Measurements from ENCODE around the gene ZNF512B.
A peak's percentile ranks its signal among the peaks of the same experiment; 100 is the strongest.

Gene ZNF512B

GRCh38 chr20:63951398-63952209 lies 18.1 kb downstream of the ZNF512B start:
- no peak for DNase-seq (ENCODE audit: extremely low read depth in 1 of 2, low read depth in 1 of 2)

DNA sequence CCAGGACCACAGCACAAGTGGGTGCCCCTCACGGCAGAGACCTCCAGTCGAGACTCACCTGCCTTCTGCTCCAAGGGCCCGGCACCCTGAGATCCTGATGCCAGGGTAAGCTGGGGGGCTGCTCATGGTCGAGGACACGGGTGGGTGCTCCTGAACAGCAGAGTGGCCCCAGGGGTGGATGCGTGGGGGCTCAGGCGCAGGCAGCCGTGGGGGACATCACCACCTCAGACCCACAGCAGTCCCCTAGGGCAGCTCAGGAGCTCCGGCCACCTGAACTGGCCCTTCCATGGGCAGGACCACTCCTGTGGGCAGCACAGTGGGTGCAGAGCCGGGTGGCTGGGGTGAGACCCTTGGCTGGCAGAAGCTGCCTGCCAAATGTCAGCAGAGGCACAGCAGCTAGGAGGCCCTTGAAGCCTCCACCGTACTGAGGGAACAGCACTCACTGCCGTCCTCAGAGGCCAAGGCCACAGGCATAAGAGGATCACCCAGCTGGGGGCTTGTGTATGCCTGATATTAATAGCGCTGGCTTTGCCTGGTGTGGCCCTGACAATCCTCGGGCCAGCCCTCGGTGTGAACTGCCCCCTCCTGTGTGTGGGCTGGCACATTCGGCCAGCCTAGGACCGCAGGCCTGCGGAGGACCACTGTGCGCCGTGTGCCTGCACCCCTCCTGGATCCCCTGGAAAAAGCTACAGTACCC lies 18.9 kb downstream of the ZNF512B start:
- no peak for DNase-seq (ENCODE audit: extremely low read depth in 1 of 2, low read depth in 1 of 2)

DNA sequence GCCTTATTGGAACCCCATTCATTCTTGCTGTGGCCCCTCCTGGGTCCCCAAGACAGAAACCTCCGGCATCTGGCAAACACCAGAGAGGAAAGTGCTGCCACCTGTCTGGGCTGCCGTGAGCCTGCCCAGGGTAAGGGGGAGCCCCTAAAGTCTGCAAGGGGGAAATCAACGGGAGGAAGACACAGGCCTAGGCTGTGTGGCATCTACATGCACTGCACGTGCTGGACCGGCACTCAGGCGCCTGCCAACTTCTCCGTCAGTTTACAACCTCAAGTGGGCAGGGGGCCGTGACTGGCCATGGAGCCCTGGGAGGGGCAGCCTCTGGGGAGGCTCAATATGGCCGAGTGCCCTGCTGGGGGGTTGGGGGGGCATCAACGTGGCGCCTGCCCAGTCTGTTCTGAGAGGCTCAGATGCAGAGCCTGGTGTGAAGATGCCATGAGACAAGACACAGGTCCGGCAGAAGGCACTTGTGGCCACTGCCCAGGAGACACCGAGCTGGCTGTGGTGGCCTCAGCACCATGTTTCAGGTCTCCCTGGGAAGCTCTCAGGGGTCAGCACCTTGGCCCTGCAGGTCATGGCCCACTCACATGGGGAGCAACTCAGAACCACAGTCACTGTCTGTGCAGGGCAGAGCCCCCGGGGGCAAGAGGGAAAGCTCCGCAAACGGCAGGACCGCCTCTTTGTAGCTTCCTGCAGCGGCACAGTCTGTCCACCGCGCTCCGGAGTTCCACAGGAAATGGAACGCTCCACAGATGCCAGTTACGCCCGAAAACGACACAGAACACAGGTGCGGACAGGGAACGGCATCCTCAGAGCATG lies 21.9 kb downstream of the ZNF512B start:
- DNase-seq (ENCODE audit: extremely low read depth in 1 of 2, low read depth in 1 of 2), result no peak

DNA sequence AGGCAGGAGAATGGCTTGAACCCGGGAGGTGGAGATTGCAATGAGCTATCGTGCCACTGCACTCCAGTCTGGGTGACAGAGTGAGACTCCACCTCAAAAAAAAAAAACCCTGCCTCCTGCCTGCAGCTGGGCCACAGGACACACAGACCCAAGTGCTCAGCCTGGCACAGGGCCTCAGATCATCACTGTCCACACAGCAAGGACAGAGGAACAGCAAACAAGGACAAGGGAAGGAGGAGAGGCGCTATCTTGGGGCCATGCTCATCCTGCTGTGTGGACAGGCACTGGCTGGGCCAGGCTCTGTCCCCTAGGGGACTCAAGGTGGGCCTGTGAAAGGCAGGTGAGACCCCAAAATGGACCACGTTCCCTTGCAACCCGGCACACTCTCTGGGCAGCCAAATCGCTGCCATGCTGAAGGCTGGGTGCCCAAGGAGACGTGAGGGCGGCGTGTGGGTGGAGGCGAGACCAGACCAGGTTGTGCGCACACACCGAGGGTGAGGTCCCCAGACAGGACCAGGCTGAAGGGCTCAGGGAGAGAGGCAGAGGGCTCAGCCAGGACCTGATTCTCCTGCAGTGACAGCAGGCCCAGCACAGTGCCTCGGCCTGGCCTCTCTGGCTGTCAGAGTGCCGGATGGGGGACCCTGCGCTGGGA lies 22.6 kb downstream of the ZNF512B start:
- DNase-seq (ENCODE audit: extremely low read depth in 1 of 2, low read depth in 1 of 2), result no peak

GRCh38 chr20:63945921-63946920 lies 23.5 kb downstream of the ZNF512B start:
- no peak for DNase-seq (ENCODE audit: extremely low read depth in 1 of 2, low read depth in 1 of 2)

DNA sequence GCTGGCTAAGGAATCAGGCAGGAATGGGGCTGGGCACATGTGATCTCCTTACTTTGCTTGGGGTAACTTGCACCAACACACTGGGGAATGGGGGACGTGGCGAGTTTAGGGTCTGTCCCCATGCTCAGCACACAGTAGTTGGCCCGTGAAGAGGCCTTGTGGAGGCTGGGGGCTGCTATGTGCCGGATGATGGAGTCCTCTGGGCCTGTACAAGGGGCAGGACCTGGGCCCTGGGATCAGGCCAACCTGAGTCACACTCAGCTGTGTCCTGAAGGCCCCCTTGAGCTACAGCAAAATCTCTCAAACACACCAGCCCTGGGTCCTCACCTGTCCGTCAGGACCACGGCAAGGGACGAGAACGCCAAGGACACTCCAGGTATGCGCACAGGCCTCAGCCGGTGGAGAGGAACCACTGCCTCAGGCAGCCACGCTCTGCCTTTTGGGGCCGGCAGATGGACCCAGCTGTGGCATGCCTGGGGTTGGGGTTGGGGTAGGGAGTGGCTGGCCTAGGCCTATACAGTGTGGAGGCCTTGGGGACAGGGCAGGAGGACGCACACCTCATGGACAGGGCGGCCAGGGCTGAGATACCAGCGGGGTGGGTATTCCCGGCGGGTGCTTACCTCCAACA lies 24.6 kb downstream of the ZNF512B start:
- no peak for DNase-seq (ENCODE audit: extremely low read depth in 1 of 2, low read depth in 1 of 2)

- DNase-seq (ENCODE audit: extremely low read depth in 1 of 2, low read depth in 1 of 2), result no peak
Measured at GRCh38 chr20:63944078-63944941, 25.4 kb downstream of the ZNF512B start.

DNA sequence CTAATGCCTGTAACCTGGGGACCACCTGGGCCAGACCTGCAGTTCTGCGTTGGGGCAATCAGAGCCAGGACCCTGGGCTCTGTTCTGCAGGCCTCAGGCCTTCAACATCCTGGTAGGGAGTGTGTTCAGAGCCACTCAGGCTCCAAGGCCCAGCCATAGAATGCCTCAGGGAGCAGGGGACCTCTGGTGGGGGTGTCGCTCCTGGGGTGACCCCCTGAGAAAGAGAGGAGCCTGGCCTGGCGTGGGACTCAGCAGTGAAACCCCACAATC lies 26.0 kb downstream of the ZNF512B start:
- DNase-seq (ENCODE audit: extremely low read depth in 1 of 2, low read depth in 1 of 2), result no peak

DNA sequence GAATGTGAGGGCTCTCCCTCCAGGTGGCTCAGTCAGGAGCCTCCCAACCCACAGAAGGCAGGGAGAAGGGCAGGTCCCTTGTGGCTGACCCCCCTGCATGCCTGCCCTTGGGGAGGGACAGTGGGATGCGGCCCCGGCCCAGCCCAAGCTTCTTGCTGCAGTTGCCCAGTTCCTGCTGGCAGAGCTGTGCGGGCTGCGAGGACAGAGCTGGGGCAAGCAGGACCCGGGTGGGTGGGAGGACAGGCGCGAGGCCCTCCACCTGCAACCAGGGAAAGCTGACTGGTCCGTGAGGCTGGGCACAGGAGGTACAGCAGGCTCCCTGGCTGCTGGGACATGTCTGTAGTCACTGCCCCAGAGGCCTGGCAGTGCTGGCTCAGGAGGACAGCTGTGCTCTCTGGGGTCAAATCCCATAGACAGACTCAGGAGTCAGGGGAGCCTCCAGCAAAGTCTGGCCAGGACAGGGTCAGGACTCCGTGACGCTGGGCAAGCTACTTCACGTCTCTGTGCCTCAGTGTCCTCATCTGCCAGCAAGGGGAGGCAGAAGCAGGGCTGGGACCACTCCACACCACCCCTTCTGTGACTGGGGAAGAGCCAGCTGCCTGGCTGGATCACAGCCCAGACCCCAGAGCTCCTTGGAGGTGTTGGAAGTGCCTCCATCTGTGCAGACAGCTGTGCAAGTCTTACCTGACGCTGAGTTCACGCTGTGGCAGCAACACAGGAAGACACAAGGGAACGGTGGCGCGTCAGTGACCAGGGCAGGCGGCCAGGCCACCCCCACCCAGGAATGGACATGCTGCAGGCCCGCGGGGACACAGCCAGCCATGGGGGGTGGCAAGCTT lies 26.5 kb downstream of the ZNF512B start:
- DNase-seq (ENCODE audit: extremely low read depth in 1 of 2, low read depth in 1 of 2), result no peak

DNA sequence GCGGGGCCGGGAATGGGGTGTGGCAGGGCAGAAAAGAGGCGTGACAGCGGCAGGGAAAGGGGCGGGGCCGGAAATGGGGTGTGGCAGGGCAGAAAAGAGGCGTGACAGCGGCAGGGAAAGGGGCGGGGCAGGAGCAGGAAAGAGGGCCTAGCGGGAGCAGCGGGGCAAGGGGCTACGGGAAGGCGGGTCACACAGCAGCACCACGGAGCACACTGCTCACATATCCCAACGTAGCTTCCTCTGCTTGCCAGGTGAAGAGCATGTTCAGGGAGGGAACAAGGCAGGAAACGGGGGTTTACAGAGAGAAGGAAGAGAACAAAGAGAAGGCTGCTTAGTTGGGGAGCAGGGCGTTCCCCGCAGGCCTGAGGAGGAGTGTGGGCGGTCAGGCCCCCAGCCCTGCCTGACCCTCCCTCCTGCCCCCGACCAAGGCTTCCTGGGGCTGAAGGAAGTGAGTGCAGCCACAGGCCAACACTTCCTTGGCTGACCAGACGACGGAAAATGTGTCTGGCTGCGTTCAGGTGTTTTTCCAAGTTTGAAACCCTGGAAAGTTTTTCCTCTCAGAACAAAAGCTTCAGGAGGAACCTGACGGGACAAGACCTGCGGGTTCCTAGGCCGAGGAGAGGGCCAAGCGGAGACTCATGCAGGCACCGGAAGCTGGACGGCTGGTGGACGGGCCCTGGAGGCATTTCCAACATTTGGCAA lies 27.3 kb downstream of the ZNF512B start:
- peak in 1 of 2 donors; percentile 45 for DNase-seq (ENCODE audit: extremely low read depth in 1 of 2, low read depth in 1 of 2)

DNA sequence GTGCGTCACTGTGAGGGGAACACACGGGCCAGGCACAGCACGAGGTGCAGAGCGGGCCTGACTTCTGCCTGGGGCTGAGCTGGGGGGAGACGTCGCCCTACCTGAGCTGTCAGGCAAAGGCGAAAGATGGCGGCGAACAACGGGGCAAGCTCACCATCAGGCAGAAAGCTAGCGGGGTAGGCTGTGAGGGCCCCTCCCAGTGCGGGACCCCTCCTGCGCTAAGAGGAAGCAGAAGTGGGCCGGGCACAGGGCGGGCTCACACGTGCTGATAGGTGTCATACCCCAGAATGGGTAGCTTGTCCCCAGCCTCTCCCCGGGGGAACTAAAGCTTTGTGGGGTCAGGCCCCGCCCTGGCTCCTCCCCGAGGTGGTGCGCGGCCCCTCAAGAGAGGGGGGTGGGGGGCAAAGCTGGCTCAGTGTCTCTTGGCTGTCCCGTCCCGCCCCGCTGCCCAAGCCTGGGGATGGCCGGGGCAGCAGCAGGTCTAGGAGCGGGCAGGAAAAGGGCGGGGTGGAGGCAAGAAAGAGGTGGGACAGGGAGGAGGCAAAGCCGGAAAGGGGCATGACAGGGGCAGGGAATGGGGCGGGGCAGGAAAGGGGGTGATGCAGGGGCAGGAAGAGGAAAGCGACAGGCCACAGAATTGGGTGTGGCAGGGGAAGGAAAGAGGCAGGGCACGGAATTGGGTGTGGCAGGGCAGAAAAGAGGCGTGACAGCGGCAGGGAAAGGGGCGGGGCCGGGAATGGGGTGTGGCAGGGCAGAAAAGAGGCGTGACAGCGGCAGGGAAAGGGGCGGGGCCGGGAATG lies 28.2 kb downstream of the ZNF512B start:
- DNase-seq (ENCODE audit: extremely low read depth in 1 of 2, low read depth in 1 of 2), result peak; percentile 51 to 84

DNA sequence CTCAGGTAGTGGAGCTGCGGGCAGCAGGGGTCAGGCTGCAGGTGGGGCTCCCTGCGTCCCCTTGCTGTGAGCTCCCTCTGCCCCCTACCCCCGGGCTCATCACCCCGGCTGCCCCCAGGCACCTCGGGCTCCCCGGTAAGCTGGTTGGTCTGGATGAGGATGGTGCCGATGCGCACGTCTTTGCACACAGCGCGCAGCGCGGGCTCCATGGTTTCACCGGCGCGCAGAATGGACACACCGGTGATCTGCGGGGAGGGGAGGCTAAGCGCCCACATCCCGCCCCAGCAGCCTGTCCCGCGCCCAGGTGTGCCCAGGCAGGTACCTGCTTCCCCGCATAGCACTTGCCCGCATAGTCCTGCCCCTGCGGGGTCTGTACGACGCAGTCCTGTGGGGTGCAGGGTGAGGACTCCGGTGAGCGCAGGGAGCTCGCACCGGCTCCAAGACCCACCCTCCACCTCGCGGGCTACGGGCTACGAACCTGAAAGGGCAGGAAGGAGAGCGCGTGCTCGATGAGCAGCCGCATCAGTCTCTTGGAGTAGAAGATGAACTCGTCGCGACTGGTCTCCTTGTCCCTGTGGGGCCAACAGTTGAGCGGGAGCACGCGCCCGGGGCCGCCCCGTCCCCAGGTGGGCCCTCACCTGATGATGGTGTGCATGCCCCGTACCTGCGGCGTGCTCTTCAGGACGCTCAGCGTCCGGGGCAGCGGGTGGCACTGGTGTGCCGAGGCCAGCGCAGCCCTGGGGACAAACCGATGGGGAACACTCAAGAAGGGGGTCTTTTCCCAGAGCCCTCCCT lies 29.1 kb downstream of the ZNF512B start:
- DNase-seq (ENCODE audit: extremely low read depth in 1 of 2, low read depth in 1 of 2), result no peak

DNA sequence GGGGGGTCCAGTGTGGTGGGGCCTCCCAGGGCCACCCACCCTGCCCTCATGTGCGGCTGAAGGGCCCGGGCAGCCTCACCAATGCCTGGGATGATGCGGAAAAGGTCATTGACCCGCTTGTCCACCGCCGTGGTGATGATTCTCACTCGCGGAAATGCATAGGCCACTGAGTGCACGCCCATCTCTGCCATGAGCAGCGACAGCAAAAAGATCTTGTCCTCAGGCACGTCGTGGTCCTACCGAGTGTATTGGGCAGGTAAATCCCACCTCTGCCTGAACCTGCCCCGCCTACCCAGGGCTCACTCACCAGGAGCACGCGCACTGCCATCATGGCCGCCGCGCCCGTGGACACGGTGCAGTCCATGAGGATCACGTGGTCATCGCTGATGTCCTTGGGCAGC lies 29.7 kb downstream of the ZNF512B start:
- DNase-seq (ENCODE audit: extremely low read depth in 1 of 2, low read depth in 1 of 2), result no peak

DNA sequence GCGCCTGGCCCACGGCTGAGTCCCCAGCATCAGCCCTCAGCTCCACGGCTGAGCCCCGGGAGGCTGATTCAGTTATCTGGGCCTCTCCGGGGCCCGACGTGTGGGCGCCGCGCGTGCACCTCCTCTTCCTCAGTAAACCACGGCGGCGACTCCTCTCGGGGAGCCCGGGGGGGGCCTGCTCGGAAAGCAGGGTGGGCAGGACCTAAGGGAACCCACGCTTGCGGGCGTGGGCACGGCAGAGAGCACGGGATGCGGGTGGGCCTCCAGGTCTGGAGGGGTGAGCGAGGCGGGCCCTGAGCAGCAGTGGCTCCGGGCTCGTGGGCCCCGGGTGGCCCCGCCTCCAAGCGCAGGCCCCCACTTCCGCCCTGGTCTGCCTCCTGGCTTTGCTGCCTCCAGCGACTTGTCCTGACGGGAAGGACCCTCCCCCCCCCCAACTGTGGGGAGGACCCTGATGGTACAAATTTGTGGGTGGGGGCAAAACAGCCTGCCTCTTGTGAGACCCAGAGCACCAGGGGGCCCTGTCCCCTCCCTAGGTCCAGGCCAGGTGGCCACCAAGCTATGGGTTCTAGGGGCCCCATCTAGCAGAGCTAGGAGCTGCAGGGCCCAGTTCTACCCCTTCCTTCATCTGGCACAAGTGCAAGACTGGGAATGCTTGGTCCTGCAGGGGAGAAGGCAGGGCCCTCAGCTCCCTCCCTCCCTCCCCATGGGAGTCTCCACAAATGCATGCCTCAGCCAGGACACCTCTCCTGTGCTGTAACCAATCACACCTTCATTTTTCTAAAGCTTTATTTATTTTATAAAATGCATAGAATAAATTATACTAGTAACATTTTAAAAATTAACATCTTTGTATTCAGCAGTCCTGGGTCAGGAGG lies 30.4 kb downstream of the ZNF512B start:
- DNase-seq (ENCODE audit: extremely low read depth in 1 of 2, low read depth in 1 of 2), result no peak

DNA sequence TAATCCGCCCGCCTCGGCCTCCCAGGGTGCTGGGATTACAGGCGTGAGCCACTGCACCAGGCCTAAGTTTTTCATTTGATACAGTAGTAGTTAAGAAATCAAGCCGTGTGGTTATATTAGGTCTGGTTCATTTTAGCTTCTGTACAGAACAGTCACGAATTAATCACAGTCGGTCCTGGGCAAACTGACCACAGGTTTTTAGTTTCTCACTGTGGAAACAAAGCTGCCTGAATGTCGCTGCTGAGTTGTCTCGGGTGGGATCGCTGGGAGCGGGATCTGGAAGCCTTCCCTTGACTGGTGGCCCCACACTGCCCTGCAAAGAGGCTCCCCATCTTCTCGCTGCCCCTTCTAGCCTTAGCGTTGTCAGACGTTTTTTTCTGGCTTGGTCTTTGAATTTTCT lies 32.1 kb downstream of the ZNF512B start:
- no peak for DNase-seq (ENCODE audit: extremely low read depth in 1 of 2, low read depth in 1 of 2)

Data from stimulated activated CD8-positive, alpha-beta memory T cell treated with anti-CD3 and anti-CD28 coated beads, Interleukin-7, amount 100 ng/mL, for 48 hours (primary cell).